Posterior cingulate gyrus (tissue), 11 donors: ENCODE measurements around the gene DLX3.
"Not testable (repeated sequence)": the region's sequence is repeated elsewhere in the genome, so short reads cannot be mapped to it uniquely, and the experiment has no call there.

Experiments
- DNase-seq, 10 donors: peaks; one replicate each; pipeline versions ENCODE4 v3.0.0 to v3.0.0-alpha.2; 2020 to 2021; ENCODE audit warnings: mixed read lengths in 3 of 10
- intact Hi-C: fragments of 100-400 bp; cut with DNase I; formaldehyde crosslinking; loops from one replicate; pipeline ENCODE4 v1.15.1; 2023

Gene DLX3

DNA sequence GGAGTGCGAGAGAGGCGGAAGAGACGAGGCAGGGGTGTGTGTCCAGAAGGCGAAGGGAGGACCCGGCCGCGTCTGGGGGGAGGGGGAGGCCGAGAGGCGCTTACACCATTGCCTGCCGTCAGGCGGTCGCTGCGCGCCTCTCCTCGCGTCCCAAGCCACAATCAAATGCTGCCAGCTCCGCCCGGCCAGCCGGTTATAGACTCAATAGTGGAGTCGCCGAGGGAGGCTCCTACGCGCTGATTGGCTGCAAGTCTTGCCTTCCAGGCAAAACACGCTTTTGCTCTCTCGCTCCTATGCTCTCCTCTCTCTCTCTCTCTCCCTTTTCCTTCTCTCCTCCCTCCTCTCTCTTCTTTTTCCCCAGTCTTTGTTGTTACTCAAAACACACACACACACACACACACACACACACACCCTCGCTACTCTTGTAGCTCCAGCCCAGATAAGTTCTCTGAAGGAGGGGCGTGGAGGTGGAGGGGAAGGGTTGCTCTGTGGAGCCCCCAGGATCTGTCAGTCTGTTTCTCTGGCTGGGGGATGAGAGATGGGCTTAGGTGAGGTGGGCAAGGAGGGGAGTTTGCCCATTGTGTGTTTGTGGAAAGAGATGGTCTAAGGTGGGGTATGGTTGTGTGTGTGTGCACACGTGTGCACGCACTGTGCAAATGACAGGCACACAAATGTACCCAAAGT, at the start of gene DLX3:
DLX3 (minus strand) TSS at position 170 of the 684 bp plus-strand sequence. CDS start 226 bp downstream, outside the sequence.
- intact Hi-C loops = loop anchor here (10.0 kb wide), 1 partner anchor 430 kb away; no protein-coding TSS in a partner anchor
- DNase-seq = peak in 1 of 10 donors; percentile 25

DNA sequence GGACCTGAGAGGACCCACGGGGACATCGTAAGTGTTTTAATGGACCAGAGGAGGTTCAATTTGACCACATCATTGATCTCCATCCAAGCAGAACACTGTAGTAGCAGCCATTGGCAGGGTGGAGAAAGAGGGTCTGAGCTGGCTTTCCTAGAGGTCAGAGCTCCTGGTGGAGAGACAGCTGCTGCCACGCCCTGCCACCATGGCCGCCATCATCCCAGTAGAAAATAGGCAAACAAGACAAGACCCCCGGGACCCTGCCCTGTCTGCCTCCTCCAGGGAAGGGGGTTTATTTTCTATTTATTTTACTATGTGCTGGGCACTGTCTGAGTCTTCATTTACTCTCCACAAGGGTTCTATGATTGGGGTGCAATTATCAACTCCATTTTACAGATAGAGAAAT, 49.5 kb upstream of the DLX3 start:
- intact Hi-C loops = no loop called here
- DNase-seq = peak in 1 of 10 donors; percentile 22

DNA sequence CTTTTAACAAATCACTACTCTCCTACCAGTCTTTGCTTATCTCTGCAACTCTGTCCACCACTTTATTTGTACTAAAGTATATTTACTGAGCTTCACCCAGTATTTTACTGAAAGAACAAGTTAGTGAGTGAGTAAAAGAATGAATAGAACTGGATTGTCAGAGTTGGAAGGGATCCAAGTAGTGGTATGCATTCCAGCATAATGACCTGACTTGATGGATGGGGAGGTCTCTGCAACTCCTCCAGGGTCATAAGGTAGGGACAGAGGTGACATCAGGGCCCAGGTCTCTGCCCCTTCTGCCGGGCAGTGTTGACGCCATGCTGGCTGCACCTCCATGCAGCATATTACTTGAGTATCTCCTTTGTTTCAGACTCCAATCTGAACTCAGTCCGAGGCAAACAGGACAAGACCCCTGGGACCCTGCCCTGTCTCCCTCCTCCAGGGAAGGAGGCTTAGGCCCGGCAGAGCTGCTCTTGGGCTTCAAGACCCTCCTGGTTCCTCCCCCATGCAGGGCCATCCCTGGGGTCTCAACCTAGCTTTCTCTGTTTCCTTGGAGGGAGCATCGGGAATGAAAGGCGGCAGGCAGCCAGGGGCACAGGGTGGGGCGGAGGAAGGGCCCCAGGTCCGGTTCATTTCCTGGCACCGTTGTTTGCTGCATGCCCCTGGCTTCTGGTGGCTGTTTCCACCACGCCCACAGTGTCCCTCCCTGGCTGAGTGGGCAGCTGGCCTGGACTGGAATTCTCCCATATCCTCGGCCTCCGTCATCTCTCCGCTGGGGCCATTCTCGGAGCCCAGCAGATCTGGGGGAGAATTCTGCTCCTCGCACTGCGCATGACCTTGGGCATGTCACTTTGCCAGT, 48.5 kb upstream of the DLX3 start:
- intact Hi-C loops = no loop called here
- peak in 2 of 10 donors; percentile 54 to 65 for DNase-seq

DNA sequence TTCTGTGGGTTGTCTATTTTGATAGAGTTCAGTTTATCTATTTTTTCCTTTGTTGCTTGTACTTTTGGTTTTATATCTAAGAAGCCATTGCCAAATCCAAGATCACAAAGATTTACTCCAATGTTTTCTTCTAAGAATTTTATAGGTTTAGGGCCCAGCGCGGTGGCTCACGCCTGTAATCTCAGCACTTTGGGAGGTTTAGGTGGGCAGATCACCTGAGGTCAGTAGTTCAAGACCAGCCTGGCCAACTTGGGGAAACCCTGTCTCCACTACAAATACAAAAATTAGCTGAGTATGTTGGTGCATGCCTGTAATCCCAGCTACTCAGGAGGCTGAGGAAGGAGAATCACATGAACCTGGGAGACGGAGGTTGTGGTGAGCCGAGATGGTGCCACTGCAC, 47.2 kb upstream of the DLX3 start:
- intact Hi-C loops = no loop called here
- DNase-seq = peak in 1 of 10 donors; percentile 58

DNA sequence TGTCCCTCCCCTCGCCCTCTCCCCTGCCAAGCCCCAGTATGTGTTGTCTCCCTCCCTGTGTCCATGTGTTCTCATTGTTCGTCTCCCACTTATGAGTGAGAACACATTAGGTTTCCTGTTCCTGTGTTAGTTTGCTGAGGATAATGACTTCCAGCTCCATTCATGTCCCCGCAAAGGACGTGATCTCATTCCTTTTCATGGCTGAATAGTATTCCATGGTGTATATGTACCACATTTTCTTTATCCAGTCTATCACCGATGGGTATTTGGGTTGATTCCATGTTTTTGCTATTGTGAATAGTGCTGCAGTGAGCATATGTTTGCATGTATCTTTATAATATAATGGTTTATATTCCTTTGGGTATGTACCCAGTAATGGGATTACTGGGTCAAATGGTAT, 45.5 kb upstream of the DLX3 start:
- DNase-seq, intact Hi-C loops: not testable (repeated sequence)

DNA sequence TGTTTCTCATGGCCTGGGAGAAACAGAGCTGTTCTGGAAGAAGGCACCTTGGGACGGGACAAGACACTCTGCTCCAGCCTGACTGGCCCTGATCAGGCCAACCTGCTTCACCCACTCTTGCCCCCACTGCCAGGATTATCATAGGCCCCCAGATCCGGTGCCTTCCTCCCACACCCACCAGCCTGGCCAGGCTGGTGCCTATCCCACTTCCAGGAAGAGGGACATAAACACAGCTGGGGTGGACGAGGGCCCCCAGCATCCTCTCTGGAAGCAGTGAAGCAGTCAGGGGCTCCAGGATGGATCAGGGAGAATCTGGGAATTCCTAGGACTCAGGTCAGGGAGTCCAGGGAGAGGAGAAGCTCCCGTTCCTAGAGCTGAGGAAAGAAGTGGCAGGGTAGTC, 44.0 kb upstream of the DLX3 start:
- DNase-seq = peak in 2 of 10 donors; percentile 16 to 25
- intact Hi-C loops = no loop called here

DNA sequence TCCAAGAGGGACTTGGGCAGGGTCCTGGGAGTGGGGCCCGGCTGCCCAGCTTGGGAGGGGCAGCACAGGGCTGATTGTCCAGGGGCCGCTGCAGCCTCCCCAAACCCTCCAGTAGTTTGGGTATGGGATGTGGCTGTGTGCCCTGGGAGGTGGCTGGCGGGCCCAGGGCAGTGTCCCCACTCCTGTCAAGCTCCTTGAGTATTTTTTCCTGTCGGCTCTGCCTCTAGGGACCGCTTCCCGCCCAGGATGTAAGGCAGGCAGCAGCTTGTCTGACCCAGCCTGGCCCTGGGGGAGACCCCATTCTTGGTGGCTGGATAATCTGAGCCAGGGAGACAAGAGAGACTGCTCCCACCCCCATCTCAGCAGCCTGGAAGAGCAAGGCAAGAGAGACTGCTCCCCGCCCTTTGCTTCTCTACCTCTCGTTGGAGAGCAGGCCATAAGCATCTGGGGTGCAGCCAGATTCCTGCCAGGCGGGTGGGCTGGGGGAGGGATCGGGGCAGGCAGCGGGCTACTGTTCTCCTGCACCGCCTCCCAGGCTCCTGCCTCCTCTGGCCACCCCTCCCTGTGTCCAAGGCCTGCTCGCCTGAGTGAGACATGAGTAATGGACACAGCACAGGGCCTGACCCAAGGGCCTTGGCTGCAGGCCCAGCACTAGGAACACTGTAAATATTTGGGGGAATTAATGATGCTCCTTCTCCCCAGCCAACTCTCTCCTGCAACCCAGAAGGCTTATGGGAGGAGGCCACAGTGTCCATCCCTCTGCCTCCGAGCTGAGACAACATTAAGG, 42.5 kb upstream of the DLX3 start:
- DNase-seq = peak in 2 of 10 donors; percentile 67 to 72

DNA sequence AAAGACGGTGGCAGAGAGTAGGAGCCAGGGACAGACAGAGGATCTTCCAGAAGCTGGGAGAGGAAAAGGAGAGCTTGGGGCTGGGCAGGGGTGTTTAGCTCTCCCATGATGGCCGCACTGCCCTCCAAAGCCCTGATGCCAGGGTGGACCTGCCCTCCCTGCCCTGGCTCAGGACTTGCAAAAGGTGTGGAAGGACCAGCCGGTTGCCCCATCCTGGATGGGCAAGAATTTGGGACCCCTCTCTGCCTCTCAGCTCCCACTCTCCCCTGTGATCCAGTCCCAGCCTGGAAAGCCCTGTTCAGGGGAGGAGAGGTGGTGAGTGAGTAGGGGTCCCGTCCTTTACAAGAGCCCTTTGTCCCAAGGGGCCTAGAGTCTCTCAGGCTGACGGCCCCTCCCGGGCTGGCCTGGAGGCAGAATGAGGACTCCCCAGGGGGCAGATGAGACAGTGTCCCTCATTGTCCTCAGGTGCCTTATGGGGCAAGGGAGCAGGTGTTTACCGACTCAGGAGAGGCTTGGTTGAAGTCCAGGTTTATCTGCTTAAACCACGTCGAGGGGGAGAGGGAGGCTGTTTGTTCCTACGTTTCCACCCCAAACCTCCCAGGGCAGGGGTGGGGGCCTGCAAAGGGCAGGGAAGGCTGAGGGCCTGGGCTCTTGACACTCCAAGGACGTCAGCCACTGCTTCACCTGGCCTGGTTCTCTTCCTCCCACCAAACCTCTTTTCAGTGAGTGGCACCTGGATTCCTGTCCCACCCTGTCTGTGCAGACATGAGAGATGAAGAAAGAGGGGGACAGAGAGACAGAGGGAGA, 41.6 kb upstream of the DLX3 start:
- intact Hi-C loops = no loop called here

More for the DNA sequence above, 42.5 kb upstream of the DLX3 start:
- intact Hi-C loops = no loop called here

DNA sequence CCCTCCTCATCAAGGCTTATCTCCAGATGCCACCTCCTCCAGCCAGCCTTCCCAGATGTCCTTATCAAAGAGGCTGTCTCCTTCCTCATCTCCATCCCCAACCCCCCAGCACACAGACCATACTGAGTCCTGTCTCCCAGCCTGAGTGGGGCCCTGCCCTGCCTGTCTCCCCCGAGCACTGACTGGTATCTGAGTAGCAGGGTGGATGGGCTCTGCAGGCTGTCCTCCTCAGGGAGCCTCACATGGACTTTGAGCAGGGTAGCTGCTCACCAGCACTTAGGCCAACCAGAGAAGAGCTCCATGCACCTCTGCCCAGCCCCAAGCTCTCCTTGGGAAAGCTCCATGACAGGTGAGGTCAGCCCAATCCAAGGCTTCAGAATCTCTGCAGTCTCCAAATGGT, 40.9 kb upstream of the DLX3 start:
- intact Hi-C loops = no loop called here
- peak in 3 of 10 donors; percentile 22 to 42 (median 25) for DNase-seq

More for the DNA sequence above, 41.6 kb upstream of the DLX3 start:
- peak in 2 of 10 donors; percentile 51 to 63 for DNase-seq

DNA sequence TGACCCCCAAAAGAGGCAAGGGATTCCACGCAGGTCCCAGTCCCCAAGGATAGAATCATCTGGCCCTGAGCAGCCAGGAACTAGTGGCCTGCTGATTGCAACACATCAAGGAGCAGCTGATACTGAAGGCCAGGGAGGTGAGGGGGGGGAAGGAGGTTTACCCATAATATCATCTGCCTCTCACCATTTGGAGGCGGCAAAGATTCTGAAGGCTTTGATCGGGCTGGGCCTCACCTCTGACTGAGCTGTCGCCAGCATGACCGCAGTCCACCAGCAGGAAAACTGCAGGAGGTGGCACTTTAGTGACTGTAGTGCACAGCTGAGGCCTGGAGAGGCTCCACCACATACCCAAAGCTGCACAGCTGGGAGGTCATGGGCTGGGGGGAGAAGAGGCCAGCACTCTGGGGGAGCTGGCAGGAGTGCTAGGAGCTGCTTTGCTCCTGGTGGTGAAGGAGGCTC, 40.4 kb upstream of the DLX3 start:
- peak in 2 of 10 donors; percentile 51 to 57 for DNase-seq
- intact Hi-C loops = no loop called here

DNA sequence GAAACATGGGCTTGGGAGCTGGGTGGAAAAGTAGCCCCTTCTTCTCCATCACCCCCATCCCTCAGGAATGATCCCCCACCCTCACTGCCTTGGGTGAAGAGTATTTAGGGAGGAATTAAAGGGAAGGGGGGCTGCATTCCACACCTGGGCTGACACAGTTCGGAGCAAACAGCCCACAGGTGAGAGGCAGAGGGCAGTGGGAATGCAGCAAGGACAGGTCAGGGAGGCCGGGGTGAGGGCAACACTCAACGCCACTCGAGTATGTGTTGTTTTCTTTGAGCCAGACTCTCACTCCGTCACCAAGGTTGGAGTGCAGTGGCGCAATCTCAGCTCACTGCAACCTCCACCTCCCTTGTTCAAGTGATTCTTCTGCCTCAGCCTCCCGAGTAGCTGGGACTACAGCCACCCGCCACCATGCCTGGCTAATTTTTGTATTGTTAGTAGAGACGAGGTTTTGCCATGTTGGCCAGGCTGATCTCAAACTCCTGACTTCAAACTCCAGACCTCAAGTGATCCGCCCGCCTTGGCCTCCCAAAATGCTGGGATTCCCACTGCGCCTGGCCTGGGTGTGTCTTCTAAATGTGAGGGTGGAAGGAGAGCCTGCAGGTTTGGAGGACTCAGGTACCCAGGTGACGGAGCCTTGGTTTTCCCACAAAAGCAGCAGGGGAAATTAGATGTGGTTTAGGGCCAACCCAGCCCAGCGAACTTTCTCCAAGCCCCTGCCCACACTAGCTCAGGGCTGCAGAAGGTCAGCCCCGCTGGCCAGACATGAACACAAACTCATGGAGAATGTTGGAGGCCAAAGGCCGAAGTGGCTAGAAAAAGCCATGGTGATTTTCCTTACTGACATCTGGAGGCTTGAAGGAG, 39.7 kb upstream of the DLX3 start:
- intact Hi-C loops = no loop called here
- peak in 2 of 10 donors; percentile 18 to 48 for DNase-seq

DNA sequence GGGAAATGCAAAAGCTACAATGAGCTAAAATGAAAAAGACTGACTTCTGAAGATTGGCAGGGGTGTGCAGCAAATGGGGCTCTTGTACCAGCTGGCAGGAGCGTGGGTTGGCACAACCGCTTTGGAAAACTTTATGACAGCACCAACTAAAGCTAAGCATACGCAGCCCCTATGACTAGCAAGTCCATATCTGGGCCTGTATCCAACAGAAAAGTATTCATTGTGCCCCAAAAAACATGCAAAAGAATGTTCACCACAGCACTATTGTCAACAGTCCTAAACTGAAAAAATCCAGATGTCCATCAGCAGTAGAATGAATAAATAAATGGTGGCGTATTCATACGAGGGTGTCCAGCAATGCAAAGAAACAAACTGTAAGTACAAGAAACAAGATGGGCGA, 38.3 kb upstream of the DLX3 start:
- intact Hi-C loops = no loop called here
- no peak for DNase-seq

DNA sequence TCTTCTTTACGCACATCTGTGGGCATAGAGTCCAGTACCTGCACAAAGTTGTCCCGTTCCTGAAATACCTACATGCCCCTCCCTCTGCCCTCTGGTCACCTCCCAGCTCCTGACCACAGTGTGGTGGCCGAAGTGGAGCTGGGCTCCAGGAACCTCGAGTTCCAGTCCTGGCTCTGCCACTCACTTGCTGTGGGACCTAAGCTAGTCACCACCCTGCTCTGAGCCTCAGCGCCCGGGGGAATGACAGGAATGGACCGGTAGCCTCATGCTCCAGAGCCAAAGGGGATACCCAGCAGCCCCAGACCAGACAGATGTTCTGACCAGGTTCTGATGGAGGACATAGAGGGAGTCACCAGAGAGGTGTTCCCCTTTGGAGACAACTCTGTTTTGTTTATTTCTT, 34.2 kb upstream of the DLX3 start:
- DNase-seq = peak in 1 of 10 donors; percentile 64
- intact Hi-C loops = no loop called here

DNA sequence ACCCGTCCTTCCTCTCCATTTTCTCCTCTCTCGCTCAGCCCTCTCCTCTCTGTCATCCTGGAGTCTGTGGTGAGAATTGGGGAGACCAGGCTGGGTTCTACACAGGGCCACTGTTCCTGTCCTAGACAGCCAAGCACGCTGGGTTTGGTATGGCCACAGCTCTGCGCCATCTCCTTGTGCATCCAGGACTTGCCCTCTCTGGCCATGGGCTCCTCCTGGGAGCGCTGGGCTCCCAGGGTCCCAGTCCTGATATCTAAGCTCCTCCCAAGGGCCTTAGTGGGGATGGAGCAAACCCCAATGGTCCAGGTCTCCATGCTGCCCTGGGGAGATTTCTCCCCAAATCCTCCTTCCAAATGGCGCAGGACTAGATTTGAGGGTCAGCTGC, 33.7 kb upstream of the DLX3 start:
- intact Hi-C loops = no loop called here

DNA sequence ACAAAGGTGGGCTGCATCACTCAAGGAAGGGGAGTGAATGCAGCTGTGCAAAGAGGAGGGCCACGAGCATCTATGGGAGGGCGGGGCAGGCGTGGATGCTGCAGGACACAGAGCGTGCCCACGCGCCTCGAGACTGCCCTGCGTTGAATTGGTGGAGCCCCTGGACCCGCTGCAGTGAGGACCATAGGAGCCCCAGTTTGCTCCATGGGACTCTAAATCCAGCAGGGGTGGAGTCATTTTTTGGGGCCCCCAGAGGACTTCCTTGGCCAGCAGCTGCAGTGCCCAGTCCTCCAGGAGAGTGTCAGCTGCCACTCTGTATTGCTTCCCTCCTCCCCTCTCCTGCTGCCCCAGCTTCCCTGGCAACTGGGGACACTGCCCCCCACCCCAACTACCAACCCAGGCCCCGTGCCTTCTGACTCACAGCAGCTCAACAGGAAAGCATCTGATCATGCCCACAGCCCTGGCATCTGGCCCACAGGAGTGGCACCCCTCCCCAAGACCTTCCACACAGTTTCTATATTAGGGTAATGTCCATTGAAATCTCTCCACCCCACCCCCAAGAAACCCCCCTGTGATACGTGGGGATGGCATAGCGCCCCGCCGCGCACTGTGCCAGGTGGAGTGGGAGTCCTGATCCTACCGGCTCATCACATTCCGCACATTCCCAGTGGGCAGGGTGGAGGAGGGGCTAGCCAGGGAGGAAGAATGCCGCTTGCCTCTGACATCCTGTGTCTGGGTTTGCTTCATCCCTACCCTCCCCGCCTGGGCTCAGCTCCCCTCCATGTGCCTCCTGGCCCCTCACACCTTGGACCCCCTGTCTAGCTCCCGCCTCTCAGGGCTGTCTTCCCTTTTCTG, 33.1 kb upstream of the DLX3 start:
- intact Hi-C loops = loop anchor here (1.0 kb wide), 1 partner anchor 59 kb away; no protein-coding TSS in a partner anchor
- peak in 1 of 10 donors; percentile 42 for DNase-seq

More for the DNA sequence above, 33.7 kb upstream of the DLX3 start:
- DNase-seq = no peak

DNA sequence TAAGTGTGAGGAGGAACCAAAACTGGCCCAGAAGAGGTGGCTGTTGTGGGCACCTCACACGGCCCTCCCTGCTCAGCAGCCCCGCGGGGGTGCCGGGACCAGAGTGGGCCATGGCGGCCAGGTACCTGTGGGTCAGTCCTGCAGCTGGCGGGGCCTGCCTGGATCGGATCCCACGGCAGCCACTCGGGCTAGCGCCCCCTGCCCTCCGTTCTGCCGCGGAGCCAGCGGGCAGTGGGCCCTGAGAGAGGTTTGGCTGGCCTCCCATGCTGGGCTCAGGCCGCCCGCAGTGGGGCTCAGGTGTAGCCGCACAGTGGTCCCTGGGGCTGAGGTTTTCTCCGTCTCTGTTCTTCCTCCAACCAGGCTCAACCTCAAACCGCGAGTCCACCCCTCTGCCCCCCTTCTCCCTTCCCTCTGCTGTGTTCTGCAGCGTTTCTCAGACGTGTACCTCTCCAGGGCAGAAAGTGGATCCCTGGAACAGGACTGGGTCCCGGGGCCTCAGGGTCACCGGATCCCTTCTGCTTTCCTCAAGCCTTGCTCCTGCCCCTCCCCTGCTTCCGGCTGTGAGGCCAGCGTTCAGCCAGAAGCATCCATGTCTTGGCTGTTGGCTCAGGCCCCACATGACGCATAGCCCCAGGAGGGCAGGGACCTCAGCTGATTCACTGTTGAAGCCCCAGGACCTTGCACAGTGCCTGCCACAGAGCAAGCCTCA, 32.3 kb upstream of the DLX3 start:
- intact Hi-C loops = loop anchor here (1.0 kb wide), 1 partner anchor 60 kb away; no protein-coding TSS in a partner anchor
- peak in 1 of 10 donors; percentile 87 for DNase-seq

DNA sequence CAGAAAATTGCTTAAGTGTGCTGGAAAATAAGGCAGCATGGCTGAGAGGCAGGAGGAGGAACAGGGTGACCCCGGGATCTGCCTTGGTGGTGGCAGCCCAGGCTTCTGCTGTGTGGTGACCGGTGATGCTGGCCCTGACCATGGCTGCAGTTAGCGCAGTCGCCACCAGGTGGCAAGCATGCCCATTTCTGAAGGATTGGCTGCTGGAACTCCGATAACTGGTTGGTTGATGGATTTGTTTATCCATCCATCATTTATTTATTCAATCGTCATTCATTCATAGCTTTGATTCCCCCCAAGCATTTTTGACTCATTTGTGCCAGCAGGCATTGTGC, 31.8 kb upstream of the DLX3 start:
- peak; percentile 72 to 97 (median 90) for DNase-seq
- intact Hi-C loops = loop anchor here (1.0 kb wide), 1 partner anchor 60 kb away; no protein-coding TSS in a partner anchor
